SW480 (cell line): ENCODE measurements around the gene MTARC1.

Experiments
- DNase-seq: peaks from one replicate; pipeline ENCODE4 v3.0.0-alpha.2; 2016; ENCODE audit warnings: low spot score

The MTARC1 gene

GRCh38 chr1:220833436-220833835, 46.7 kb downstream of the MTARC1 start:
- DNase-seq: no peak

- DNase-seq: no peak
Observed at GRCh38 chr1:220834155-220834870, 47.6 kb downstream of the MTARC1 start.
